Right lobe of liver (tissue), 6 donors: Measurements from ENCODE around the gene MED15. TPM values are rescaled to one million over a fixed set of nuclear protein-coding genes. Genes with fewer than 3 reads are reported as not detected.
"Not testable (repeated sequence)": the region's sequence is repeated elsewhere in the genome, so short reads cannot be mapped to it uniquely, and the experiment has no call there.

Source experiments
- ATAC-seq, 4 donors: fragments of 200-7000 bp; cut with Tn5 transposase; one replicate each; pipeline ENCODE4 v1.9.1; 2020; ENCODE audit warnings: mild to moderate bottlenecking in 4 of 4, moderate library complexity in 4 of 4
- DNase-seq, 3 donors: peaks; one replicate each; pipeline ENCODE4 v3.0.0-alpha.2; 2020
- H3K27ac ChIP-seq, 3 donors: fragments of 200-600 bp; one replicate each; pipeline ENCODE4 v1.8.0; 2022
- H3K27me3 ChIP-seq, 2 donors: fragments of 200-600 bp; one replicate each; pipeline ENCODE4 v1.8.0; 2022
- H3K36me3 ChIP-seq, 4 donors: fragments of 200-600 bp; sonication (generic) in 1 of 4; one replicate each; pipeline versions ENCODE4 v1.5.1 to v1.8.0; 2017 to 2022; ENCODE audit warnings: control low read depth in 1 of 4
- H3K4me1 ChIP-seq, 4 donors: fragments of 200-600 bp; sonication (generic) in 1 of 4; one replicate each; pipeline versions ENCODE4 v1.5.1 to v1.8.0; 2017 to 2022; ENCODE audit warnings: control low read depth in 1 of 4
- H3K4me3 ChIP-seq, 3 donors: fragments of 200-600 bp; one replicate each; pipeline ENCODE4 v1.8.0; 2022
- H3K9me3 ChIP-seq, 4 donors: fragments of 200-600 bp; sonication (generic) in 1 of 4; one replicate each; pipeline versions ENCODE4 v1.5.1 to v1.8.0; 2017 to 2022; ENCODE audit warnings: control low read depth in 1 of 4
- CTCF ChIP-seq, 4 donors: fragments of 200-600 bp in 3 of 4; fragments of 450-650 bp in 1 of 4; IDR thresholded peaks; one replicate each; pipeline versions ENCODE4 v1.5.1 to v1.8.0; 2016 to 2022; ENCODE audit warnings: antibody characterized with exemption in 4 of 4, mild to moderate bottlenecking in 2 of 4
- POLR2A ChIP-seq: fragments of 450-650 bp; IDR thresholded peaks from one replicate; pipeline ENCODE4 v1.6.1; 2017; ENCODE audit warnings: antibody characterized with exemption, mild to moderate bottlenecking
- WGBS: methylation state at CpG from one replicate; pipeline ENCODE4 v1.1.6; 2018; ENCODE audit warnings: low coverage, low lambda C conversion rate; ENCODE audit not compliant: insufficient coverage; ENCODE audit errors: missing lambda C conversion rate; 5-methylcytosine and 5-hydroxymethylcytosine counted together
- intact Hi-C, 2 donors: fragments of 100-400 bp; cut with DNase I; formaldehyde crosslinking; loops; one replicate each; pipeline versions ENCODE4 v1.11.2 to v1.14.1; 2022
- total RNA-seq, 6 experiments: library from RNA; depleted of rRNA in 2 of 6; stranded (reverse); fragments of >200 nt in 2 of 6; fragmentation: NEBNext Ultra II Directional in 3 of 6; extraction: Animal tissue kit (Norgen Biotek cat#: 25700) in 3 of 6; gene quantifications; one replicate each; pipeline versions ENCODE4 v1.1.0 to v1.2.4, GENCODE V29; 2016 to 2023
- donor health status: DM: no; HTN: yes; CAD: no.
- donor health status: DM: no; HTN: no; CAD: no.
- donor health status: DM: no; HTN: no; CAD: no.
- donor health status: DM: no; HTN: yes; CAD: no.
- donor health status: DM: no; HTN: yes; CAD: no.

Gene MED15
- total RNA-seq, 6 experiments from 2014 or later, result 15.7 to 34.7 (median 23.6) TPM

GRCh38 chr22:20471126-20471833, 36.1 kb upstream of the MED15 start:
- no peaks in the 10 kb centered on the region for H3K27me3 ChIP-seq
- 93% methylated on average over 3 of the region's 9 CpGs for WGBS
- no peaks in the 10 kb centered on the region for H3K9me3 ChIP-seq
- DNase-seq (peak in 1 of 3 donors; percentile 49), ATAC-seq (no peak)
- TF ChIP-seq POLR2A (no peak), CTCF (IDR thresholded peaks at IDR 0.05) (no peak)
- intact Hi-C loops, result no loop called here
- H3K4me1 ChIP-seq, result peaks cover 0 to 3% (median 0%) of the 10 kb centered on the region in 4 donors
- no peaks in the 10 kb centered on the region for H3K36me3 ChIP-seq
- H3K27ac ChIP-seq, result no peak overlapping the region
- no peak overlapping the region for H3K4me3 ChIP-seq

- intact Hi-C loops, result no loop called here
- peaks cover 0 to 3% (median 0%) of the 10 kb centered on the region in 4 donors for H3K4me1 ChIP-seq
- no peak overlapping the region for H3K4me3 ChIP-seq
- DNase-seq, result peak in 1 of 3 donors; percentile 9
- no peak for ATAC-seq
- no peak overlapping the region for H3K27ac ChIP-seq
- no peaks in the 10 kb centered on the region for H3K9me3 ChIP-seq
- WGBS, result 86% methylated on average over 8 of the region's 11 CpGs
- TF ChIP-seq CTCF (IDR thresholded peaks at IDR 0.05) (no peak), POLR2A (no peak)
- no peaks in the 10 kb centered on the region for H3K27me3 ChIP-seq
- H3K36me3 ChIP-seq, result no peaks in the 10 kb centered on the region
Measured at GRCh38 chr22:20472629-20473442, 34.6 kb upstream of the MED15 start.

GRCh38 chr22:20475115-20475436, 32.3 kb upstream of the MED15 start:
- 96% methylated on average over 4 of the region's 4 CpGs for WGBS
- DNase-seq, result no peak
- Histone ChIP-seq H3K36me3 (no peaks in the 10 kb centered on the region), H3K27ac (no peak overlapping the region), H3K4me1 (peaks cover 0 to 3% (median 0%) of the 10 kb centered on the region in 4 donors), H3K4me3 (no peak overlapping the region), H3K27me3 (no peaks in the 10 kb centered on the region), H3K9me3 (no peaks in the 10 kb centered on the region)
- no peak for TF ChIP-seq POLR2A
- TF ChIP-seq CTCF (IDR thresholded peaks at IDR 0.05), result no peak
- no peak for ATAC-seq
- intact Hi-C loops, result no loop called here

- H3K4me3 ChIP-seq, ATAC-seq, H3K9me3 ChIP-seq, H3K27me3 ChIP-seq, intact Hi-C loops, H3K4me1 ChIP-seq, H3K36me3 ChIP-seq, H3K27ac ChIP-seq: not testable (repeated sequence)
- 67% methylated on average over 8 of the region's 12 CpGs for WGBS
- peak in 1 of 3 donors; percentile 15 for DNase-seq
Measured at GRCh38 chr22:20475569-20475968, 31.8 kb upstream of the MED15 start.

- intact Hi-C loops, ATAC-seq, H3K4me3 ChIP-seq, H3K36me3 ChIP-seq, DNase-seq, H3K9me3 ChIP-seq, H3K27ac ChIP-seq, H3K27me3 ChIP-seq, H3K4me1 ChIP-seq: not testable (repeated sequence)
- WGBS, result 92% methylated on average over 6 of the region's 6 CpGs
Measured at GRCh38 chr22:20478059-20478458, 29.4 kb upstream of the MED15 start.
